Effector CD4-positive, alpha-beta T cell (primary cell): ENCODE results near the gene SIX5.
A peak's percentile ranks its signal among the peaks of the same experiment; 100 is the strongest.

Experiments
- DNase-seq: peaks from one replicate; pipeline ENCODE4 v3.0.0-alpha.2; 2020

The SIX5 gene

GRCh38 chr19:45792470-45793177 is 23.6 kb upstream of the SIX5 start, which contains the start of gene DMWD:
Gene DMWD, minus strand, starts transcription at chr19:45792845. Its CDS starts 89 bp downstream, at chr19:45792756.
- DNase-seq = peak; percentile 99

GRCh38 chr19:45791744-45792469 is 22.9 kb upstream of the SIX5 start:
- DNase-seq = no peak

- DNase-seq = no peak
These were observed 21.9 kb upstream of the SIX5 start for GRCh38 chr19:45790942-45791341.

- no peak for DNase-seq
These were observed 20.2 kb upstream of the SIX5 start for GRCh38 chr19:45789035-45789786.

- DNase-seq = no peak
These were observed 17.5 kb upstream of the SIX5 start for GRCh38 chr19:45786533-45786894.

GRCh38 chr19:45785781-45786532 is 16.9 kb upstream of the SIX5 start:
- no peak for DNase-seq

- DNase-seq = no peak
These were observed 16.0 kb upstream of the SIX5 start for GRCh38 chr19:45785097-45785496.

GRCh38 chr19:45784096-45784495 is 15.0 kb upstream of the SIX5 start:
- DNase-seq = no peak

- DNase-seq = no peak
These were observed 14.1 kb upstream of the SIX5 start for GRCh38 chr19:45782820-45783785.

- no peak for DNase-seq
These were observed 13.2 kb upstream of the SIX5 start, which contains the start of gene DMPK for GRCh38 chr19:45782162-45782691. Gene DMPK, minus strand, starts transcription at chr19:45782490. Its CDS starts 138 bp downstream, at chr19:45782352.

- DNase-seq = no peak
These were observed 12.4 kb upstream of the SIX5 start for GRCh38 chr19:45781214-45782161.

GRCh38 chr19:45780448-45781213 is 11.6 kb upstream of the SIX5 start:
- no peak for DNase-seq

GRCh38 chr19:45780146-45780447 is 11.0 kb upstream of the SIX5 start:
- no peak for DNase-seq

GRCh38 chr19:45779231-45780145 is 10.4 kb upstream of the SIX5 start:
- peak; percentile 64 for DNase-seq

GRCh38 chr19:45778010-45778661 is 9.1 kb upstream of the SIX5 start:
- no peak for DNase-seq

GRCh38 chr19:45777395-45777961 is 8.4 kb upstream of the SIX5 start:
- DNase-seq = no peak

- DNase-seq = no peak
These were observed 5.7 kb upstream of the SIX5 start for GRCh38 chr19:45774765-45775164.
